ENCODE results near the gene RYR1.
A peak's percentile ranks its signal among the peaks of the same experiment; 100 is the strongest.
"Not testable (repeated sequence)": the region's sequence is repeated elsewhere in the genome, so short reads cannot be mapped to it uniquely, and the experiment has no call there.

The RYR1 gene

GRCh38 chr19:38458991-38459390 lies 25.5 kb downstream of the RYR1 start:
- DNase-seq = no peak

DNA sequence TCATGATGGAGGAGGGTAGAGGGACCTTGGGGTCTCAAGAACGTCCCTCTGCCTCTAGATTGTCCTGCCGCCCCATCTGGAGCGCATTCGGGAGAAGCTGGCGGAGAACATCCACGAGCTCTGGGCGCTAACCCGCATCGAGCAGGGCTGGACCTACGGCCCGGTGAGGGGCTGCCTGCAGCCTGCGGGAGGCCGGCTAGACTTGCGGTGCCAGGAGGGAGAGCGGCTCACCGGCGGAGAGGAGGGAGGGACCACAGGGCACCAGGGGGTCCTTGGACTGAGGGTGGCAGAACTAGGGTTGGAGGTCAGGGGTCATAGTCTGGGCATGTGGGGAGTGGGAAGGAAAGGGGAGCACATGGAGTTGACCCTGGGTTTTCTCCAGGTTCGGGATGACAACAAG lies 29.9 kb downstream of the RYR1 start:
- no peak for DNase-seq

- DNase-seq = no peak
Measured at GRCh38 chr19:38464421-38465082, 31.1 kb downstream of the RYR1 start.

- no peak for DNase-seq
Measured at GRCh38 chr19:38466050-38466449, 32.6 kb downstream of the RYR1 start.

DNA sequence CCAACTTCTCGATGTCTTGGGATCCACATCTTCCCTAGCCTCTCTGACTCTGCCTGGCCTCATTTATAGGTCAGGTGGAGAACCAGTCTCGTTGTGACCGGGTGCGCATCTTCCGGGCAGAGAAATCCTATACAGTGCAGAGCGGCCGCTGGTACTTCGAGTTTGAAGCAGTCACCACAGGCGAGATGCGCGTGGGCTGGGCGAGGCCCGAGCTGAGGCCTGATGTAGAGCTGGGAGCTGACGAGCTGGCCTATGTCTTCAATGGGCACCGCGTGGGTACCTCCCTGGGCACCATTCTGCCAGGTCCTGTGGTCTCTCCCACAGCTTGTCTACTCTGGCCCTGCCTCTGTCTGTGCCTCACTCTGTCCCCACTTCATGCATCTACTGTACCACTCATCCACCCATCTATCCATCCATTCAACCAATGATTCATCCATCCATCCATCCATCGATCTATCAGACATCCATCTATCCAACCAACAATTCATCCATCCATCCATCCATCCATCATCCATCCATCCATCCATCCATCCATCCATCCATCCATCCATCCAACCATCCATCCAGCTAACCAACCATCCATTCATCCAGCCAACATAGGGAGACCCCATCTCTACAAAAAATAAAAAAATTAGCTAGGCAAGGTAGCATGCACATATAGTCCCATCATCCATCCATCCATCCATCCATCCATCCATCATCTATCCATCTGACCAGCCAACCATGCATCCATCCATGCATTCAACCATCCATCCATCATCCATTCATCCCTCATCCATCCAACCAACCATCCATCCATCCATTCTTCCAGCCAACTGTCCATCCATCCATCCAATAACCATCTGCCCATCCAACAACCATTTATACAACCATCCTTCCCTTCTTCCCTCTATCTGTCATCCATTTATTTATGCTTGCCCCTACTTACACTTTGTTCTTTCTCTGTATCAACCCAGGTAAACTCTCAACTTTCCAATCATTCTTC lies 34.3 kb downstream of the RYR1 start:
- DNase-seq = no peak

GRCh38 chr19:38469151-38469550 lies 35.7 kb downstream of the RYR1 start:
- DNase-seq = no peak

DNA sequence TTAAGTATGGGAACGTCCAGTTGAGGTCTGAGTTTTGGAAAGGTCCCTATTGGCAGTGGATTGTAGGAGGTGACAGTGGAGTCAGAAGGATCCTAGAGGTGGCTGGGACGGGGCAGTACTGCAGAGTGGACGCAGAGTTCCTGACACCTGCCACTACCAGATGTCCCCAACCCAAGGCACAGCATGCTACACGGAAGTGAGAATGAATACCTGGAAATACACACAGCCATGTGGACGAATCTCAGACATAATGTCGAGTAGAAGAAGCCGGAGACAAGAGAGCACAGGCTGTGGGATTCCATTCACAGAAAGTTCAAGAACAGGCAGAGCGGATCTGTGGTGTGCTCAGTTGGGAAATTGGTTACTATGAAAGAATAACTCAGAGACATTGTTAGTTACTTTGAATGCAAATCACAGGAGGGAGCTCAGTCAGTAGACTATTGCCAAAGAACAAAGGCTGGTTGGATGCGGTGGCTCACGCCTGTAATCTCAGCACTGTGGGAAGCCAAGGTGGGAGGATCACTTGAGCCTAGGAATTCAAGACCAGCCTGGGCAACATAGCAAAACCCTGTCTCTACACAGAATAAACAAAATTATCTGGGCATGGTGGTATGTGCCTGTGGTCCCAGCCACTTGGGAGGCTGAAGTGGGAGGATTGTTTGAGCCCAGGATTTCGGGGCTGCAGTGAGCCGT lies 37.4 kb downstream of the RYR1 start:
- no peak for DNase-seq

DNA sequence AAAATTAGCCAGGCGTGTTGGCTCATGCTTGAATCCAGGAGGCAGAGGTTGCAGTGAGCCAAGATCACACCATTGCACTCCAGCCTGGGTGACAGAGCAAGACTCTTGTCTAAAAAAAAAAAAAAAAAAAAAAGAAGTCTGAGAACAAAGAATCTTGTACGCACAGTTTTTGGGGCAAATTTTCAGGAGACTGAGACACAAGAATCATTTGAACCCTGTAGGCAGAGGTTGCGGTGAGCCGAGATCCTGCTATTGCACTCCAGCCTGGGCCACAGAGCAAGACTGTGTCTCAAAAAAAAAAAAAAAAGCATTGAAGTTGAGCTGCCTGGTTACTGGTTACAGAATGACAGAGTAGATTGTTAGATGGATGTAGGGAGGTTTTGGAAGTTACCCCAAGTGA lies 39.2 kb downstream of the RYR1 start:
- not testable (repeated sequence) for DNase-seq

- DNase-seq = no peak
Measured at GRCh38 chr19:38473201-38473600, 39.7 kb downstream of the RYR1 start.

DNA sequence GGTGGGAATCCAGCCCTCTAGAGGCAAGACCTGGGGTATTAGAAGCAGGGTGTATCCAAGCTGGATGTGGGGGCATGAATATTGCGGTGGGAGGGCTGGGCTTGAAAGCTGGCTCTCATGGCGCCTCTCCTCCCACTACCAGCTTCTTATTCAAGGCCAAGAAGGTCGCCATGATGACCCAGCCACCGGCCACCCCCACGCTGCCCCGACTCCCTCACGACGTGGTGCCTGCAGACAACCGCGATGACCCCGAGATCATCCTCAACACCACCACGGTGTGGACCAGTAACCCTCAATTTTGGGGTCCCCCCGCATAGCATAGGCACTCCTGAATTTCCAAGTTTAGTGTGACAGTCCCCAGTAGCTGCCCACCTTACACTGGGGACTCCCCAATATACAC lies 41.7 kb downstream of the RYR1 start:
- DNase-seq = no peak

GRCh38 chr19:38478273-38478971 lies 44.9 kb downstream of the RYR1 start:
- peak; percentile 1 for DNase-seq

GRCh38 chr19:38482496-38482895 lies 49.0 kb downstream of the RYR1 start:
- no peak for DNase-seq

GRCh38 chr19:38483016-38483630 lies 49.6 kb downstream of the RYR1 start:
- no peak for DNase-seq

GRCh38 chr19:38484747-38485146 lies 51.3 kb downstream of the RYR1 start:
- DNase-seq = no peak

- DNase-seq = no peak
Measured at GRCh38 chr19:38485541-38486285, 52.2 kb downstream of the RYR1 start.

- no peak for DNase-seq
Measured at GRCh38 chr19:38486731-38487336, 53.3 kb downstream of the RYR1 start.

GRCh38 chr19:38488096-38488495 lies 54.6 kb downstream of the RYR1 start:
- no peak for DNase-seq

DNA sequence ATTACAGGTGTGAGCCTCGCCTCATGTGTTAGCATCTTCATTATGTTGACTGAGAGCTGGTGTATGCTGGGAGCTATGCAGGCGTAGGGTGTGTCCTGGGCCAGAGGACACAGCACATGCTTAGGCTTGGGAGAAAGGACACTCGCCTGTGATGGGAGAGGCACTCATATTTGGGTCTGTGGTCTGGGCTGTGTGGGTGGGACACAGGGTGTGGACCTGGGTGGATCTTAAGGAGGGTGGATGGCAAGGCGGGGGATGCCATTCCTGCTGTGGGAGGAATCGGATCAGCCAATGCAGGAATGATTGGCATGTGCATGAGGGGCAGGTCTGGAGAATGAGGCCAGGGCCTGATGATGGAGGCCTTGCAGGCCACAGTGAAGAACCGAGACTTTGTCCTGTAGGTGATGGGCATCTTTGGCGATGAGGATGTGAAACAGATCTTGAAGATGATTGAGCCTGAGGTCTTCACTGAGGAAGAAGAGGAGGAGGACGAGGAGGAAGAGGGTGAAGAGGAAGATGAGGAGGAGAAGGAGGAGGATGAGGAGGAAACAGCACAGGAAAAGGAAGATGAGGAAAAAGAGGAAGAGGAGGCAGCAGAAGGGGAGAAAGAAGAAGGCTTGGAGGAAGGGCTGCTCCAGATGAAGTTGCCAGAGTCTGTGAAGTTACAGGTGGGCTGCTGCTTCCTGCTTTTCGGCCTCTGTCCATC lies 55.4 kb downstream of the RYR1 start:
- DNase-seq = no peak

GRCh38 chr19:38490861-38491260 lies 57.4 kb downstream of the RYR1 start:
- no peak for DNase-seq

DNA sequence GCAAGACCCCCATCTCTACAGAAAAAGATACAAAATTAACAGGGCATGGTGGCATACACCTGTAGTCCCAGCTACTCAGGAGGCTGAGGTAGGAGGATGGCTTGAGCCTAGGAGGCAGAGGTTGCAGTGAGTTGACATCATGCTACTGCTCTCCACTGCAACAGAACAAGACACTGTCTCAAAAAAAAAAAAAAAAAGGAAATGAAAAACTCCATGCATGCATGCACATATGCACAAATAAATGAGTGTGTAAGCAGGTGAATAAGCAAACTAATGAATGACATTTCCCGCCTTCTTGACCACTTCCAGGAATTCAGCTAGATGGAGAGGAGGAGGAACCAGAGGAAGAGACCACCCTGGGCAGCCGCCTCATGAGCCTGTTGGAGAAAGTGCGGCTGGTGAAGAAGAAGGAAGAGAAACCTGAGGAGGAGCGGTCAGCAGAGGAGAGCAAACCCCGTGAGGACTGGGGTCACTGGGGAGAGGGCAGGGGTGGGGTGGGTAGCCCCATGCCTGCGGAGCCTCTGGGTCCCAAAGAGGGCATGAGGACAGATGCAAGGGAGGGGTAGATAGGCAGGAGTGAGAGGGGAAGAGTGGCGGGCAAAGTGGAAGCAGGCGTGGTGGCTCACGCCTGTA lies 58.8 kb downstream of the RYR1 start:
- DNase-seq = no peak

Measured in fibroblast of skin of scalp (primary cell).